ENCODE results near the gene PKD1.

PKD1 gene

DNA sequence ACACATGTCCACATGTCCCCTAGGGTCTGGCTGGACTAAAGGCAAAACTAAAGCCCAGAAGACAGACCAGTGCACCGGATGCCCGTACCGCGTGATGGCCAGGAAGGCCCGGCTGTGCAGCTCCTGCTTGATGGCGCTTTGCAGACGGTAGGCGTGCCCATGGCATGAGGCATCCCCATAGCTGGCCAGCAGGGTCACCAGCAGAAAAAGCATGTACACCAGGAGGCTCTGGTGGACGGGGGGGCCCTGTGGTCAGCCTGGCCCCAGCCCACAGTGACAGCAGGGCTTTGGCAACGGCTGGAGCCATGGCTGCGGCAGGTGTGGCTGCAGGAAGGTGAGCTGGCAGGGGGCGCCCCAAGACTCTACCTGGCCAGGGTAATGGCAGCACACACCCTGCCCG, 42.8 kb downstream of the PKD1 start:
- no peak overlapping the region for H3K4me3 ChIP-seq (ENCODE audit: control insufficient read depth, low read depth, low read length)
- TF ChIP-seq, protein P1, sequence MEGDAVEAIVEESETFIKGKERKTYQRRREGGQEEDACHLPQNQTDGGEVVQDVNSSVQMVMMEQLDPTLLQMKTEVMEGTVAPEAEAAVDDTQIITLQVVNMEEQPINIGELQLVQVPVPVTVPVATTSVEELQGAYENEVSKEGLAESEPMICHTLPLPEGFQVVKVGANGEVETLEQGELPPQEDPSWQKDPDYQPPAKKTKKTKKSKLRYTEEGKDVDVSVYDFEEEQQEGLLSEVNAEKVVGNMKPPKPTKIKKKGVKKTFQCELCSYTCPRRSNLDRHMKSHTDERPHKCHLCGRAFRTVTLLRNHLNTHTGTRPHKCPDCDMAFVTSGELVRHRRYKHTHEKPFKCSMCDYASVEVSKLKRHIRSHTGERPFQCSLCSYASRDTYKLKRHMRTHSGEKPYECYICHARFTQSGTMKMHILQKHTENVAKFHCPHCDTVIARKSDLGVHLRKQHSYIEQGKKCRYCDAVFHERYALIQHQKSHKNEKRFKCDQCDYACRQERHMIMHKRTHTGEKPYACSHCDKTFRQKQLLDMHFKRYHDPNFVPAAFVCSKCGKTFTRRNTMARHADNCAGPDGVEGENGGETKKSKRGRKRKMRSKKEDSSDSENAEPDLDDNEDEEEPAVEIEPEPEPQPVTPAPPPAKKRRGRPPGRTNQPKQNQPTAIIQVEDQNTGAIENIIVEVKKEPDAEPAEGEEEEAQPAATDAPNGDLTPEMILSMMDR (IDR thresholded peaks at IDR 0.05; ENCODE audit: control insufficient read depth, insufficient read depth, low read depth, low read length, missing control alignments) = no peak
- no peak for DNase-seq (ENCODE audit: low read depth)

DNA sequence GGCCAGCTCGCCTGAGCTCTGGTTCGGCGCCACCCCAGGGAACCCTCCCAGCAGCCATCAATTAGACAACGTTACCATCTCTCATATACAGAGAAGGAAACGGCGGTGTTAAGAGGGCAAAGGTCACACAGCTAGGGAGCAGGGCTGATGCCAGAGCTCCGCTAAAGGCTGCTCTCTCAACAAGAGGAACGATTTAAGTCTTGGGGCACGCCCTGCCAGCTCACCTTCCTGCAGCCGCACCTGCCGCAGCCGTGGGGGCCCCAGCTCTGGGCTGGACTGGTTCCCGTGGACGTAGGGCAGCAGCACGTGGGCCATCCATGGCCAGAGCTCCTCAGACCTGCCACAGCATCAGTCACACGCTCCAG, 43.5 kb downstream of the PKD1 start:
- H3K4me3 ChIP-seq (ENCODE audit: control insufficient read depth, low read depth, low read length) = no peak overlapping the region
- TF ChIP-seq, protein P1 (IDR thresholded peaks at IDR 0.05; ENCODE audit: control insufficient read depth, insufficient read depth, low read depth, low read length, missing control alignments) = no peak
- no peak for DNase-seq (ENCODE audit: low read depth)

DNA sequence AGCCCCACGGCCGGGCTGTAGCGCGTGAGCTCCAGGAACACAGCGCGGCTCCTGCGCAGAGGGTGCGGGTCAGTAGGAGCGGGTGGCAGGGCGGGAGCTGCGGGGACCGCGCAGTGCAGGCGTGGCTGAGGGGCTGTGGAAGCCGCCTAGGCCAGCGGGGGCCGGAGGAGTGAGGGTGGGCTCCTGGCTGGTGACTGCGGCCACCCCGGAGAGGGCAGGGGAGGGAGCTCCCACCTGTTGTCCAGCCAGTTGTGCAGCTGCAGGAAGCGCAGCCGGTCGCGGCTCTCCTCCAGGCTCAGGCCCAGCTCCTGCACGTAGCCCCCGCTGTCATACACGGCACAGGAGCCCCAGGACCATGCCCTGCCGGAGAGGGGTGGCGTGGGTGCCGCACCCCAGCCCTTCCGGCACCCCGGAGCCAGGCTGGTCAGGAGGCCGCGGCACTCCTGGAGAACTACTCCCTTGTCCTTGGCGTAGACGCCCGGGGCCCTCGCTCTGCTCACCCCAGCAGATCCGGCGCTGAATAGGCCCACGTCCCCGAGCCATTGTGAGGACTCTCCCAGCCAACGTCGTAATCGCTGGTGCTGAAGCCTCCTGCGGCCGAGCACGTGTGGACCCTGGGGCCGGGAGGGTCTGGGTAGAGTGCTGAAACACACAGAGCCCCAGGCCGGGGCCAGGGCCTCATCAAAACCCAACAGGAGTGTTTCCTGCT, 44.0 kb downstream of the PKD1 start:
- TF ChIP-seq, protein P1 (IDR thresholded peaks at IDR 0.05; ENCODE audit: control insufficient read depth, insufficient read depth, low read depth, low read length, missing control alignments) = no peak
- no peak for DNase-seq (ENCODE audit: low read depth)
- no peak overlapping the region for H3K4me3 ChIP-seq (ENCODE audit: control insufficient read depth, low read depth, low read length)

DNA sequence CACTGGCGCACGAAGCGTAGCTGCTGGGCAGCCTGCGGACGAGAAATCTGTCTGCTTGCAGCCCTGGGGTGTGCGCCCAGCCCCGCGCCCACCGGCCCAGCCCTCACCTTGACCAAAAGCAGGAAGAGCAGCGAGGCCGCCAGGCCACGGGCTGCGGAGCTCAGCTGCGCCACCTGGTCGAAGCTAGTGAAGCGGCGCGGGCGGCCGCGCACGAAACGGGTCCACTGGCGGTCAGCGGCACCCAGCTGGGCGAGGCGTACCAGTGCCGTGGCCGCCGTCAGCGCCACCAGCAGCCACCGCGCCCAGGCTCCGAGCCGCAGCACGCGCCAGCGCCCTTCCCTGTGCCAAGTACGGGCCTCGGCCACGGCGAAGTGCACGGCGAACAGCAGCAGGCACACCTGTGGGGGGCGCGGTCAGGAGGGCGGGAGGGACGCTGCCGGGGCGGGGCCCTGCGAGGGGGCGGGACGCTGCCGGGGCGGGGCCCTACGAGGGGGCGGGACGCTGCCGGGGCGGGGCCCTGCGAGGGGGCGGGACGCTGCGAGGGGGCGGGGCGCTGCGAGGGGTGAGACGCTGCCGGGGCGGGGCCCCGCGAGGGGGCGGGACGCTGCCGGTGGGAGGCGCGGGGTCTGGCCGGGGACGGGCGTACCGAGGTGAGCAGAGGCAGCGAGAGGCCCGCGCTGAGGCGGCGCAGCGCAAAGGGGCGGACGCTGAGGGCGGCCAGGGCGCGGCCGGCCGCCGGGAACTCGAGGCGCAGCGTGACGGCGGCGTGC, 44.7 kb downstream of the PKD1 start:
- TF ChIP-seq, protein P1 (IDR thresholded peaks at IDR 0.05; ENCODE audit: control insufficient read depth, insufficient read depth, low read depth, low read length, missing control alignments) = no peak
- DNase-seq (ENCODE audit: low read depth) = no peak
- no peak overlapping the region for H3K4me3 ChIP-seq (ENCODE audit: control insufficient read depth, low read depth, low read length)

DNA sequence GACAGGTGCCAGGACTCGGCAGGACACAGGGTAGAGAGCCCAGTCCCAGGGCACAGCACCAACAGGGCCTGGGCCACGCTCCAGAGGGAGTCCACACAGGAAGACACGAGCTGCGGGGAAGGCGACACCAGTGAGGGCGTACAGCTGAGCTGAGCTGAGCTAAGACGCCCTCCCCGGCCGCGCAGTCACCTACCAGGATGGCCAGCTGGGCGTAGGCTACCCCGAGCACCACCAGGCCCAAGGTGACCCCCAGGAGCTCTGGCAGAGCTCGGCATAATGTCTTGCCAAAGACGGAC, 45.3 kb downstream of the PKD1 start:
- no peak overlapping the region for H3K4me3 ChIP-seq (ENCODE audit: control insufficient read depth, low read depth, low read length)
- DNase-seq (ENCODE audit: low read depth) = no peak
- TF ChIP-seq, protein P1 (IDR thresholded peaks at IDR 0.05; ENCODE audit: control insufficient read depth, insufficient read depth, low read depth, low read length, missing control alignments) = no peak

DNA sequence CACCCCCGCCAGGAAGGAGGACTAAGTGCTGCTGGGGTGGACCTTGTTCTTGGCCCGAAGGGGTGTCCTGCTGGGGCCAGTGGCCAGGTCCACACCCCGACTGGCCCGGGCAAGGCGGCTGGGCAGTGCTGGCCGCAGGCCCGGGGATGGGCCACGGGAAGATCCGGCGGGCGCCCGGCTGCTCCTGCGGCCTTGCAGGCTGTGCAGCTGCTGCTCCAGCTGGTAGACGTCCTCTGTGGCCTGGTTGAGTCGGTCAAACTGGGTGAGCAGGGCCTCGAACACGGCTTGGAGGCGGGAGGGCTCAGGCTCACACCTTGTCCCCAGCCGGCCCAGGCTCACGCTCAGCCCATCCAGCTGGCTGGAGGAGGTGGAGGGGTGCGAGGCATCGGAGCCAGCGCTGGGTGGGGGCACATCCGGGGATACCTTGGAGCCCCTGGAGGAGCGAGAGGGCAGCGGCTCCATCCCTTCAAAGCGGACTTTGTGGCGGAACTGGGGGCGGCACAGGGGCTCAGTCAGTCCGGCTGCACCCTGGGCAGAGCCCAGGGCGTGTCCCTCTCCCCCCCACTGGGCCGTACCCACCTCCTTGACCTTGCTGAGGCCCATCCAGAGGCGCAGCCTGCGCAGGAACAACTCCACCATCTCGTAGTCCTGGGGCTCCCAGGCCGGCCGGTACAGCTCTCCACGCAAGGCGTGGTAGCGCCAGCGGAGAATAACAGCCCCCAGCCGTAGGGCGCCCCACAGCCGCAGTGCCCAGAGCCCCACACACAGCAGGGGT, 45.8 kb downstream of the PKD1 start:
- no peak for DNase-seq (ENCODE audit: low read depth)
- H3K4me3 ChIP-seq (ENCODE audit: control insufficient read depth, low read depth, low read length) = no peak overlapping the region
- TF ChIP-seq, protein P1 (IDR thresholded peaks at IDR 0.05; ENCODE audit: control insufficient read depth, insufficient read depth, low read depth, low read length, missing control alignments) = no peak

Data from AG09309 (cell line).